Smooth muscle cell of the brain vasculature (primary cell): ENCODE results near the gene NT5DC3.
"Not testable (repeated sequence)": the region's sequence is repeated elsewhere in the genome, so short reads cannot be mapped to it uniquely, and the experiment has no call there.

Experiments
- DNase-seq: peaks from one replicate; pipeline ENCODE4 v3.0.0-alpha.2; 2012; ENCODE audit warnings: low read depth, low spot score

Gene NT5DC3

GRCh38 chr12:103855896-103856657 is 15.0 kb upstream of the NT5DC3 start:
- no peak for DNase-seq

GRCh38 chr12:103855036-103855712 is 14.1 kb upstream of the NT5DC3 start:
- DNase-seq, result no peak

GRCh38 chr12:103854372-103854973 is 13.4 kb upstream of the NT5DC3 start:
- DNase-seq, result no peak

- no peak for DNase-seq
Measured at GRCh38 chr12:103852498-103852997, 11.5 kb upstream of the NT5DC3 start.

DNA sequence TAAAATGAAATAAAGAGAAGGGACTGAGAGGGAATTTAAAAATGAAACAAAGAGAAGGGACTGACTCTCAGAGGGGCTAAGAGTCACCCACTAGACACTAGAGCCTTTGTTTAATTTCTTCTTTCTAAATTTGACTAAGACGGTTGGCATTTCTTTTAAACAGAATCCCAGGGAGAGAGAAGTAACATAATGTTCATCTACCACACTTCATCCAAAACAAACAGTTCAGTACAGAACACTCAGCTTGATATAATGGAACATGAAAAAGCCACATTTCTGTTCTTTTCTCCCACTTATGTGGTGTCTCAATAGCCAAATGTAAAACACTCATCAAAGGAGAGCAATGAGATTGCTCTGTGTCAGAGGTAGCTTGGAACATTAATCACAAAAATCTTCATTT is 10.1 kb upstream of the NT5DC3 start:
- DNase-seq, result no peak

- DNase-seq, result no peak
Measured at GRCh38 chr12:103850429-103850828, 9.4 kb upstream of the NT5DC3 start.

GRCh38 chr12:103848917-103849491 is 8.0 kb upstream of the NT5DC3 start:
- DNase-seq, result no peak

GRCh38 chr12:103848143-103848542 is 7.1 kb upstream of the NT5DC3 start:
- DNase-seq, result no peak

- no peak for DNase-seq
Measured at GRCh38 chr12:103846415-103846814, 5.4 kb upstream of the NT5DC3 start.

DNA sequence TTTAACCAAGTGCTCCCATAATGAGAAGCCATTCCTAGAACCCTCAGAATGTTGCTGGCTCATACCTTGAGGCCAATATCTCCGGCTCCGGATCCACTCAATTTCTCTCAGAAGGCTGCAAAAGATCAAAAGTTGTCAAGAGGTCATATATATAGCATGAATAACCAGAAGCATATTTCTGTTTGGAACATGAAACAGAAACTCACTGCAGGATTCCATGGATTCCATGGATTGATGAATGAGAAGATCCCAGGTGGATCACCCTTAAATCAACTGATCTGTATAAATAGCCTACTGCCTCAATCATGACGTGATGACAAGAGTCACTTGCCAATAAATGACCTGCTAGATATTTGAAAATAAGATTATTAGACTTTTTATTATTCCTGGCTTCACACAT is 3.3 kb upstream of the NT5DC3 start:
- DNase-seq, result no peak

DNA sequence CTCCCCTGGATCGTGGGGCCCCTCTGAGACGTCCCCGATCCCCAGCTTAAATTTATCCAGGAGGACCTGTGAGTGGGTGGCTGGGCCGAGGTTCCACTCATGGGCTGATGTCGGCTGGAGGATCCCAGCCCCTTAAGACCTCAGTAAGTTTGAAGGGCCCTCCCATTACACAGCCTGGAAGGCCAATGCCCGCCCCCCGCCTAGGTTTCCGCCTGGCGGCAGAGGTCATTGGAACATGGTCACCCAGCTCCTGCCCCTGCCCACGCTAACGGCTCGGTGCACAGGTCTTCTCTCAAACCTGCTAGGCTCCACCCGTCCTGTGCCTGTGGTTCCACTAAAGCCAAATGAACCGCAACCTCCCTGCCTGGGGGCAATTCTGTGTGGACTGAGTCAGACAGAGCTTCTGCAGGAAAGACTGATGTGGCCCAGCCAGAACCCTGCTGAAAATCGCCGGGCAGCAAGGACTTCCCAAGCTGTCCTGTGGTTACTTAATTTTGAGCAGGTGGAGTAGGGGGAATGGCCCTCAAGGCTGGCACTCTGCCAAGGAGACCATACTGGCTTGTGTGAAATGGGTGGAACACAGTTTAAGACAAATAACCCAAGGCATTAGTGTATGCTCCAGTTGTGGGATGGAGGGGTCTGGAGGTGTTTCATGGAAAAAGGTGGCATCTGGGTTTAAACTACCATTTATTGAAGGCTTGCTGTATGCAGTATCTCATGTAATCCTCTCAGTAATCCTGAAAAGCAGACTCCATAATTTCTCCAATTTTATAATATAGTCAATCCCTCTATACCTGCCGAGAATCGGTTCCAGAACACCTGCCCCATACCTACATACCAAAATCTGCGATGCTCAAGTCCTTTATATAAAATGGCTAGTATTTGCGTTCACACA is 903 bp upstream of the NT5DC3 start:
- peak; percentile 68 for DNase-seq

DNA sequence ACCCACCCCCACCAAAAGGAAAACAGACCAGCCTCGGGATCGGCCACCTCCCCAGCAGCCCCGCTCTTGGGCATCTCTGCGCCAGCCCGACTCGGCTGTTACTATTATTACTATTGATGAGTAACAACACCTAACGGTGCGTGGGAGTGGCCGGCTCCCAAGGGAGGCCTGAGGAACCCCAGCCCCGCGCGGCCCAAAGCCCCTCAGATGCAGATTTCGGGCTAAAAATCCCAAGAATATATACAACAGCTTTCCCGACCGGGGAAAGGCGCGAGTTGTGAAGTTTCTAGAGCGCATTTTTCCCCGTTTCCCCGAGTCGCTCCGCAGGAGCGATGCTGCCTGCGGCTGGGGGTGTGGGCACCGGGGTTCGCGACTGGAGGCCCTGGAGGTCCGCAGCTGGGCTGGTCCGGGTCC is 565 bp downstream of the NT5DC3 start:
- DNase-seq, result no peak

DNA sequence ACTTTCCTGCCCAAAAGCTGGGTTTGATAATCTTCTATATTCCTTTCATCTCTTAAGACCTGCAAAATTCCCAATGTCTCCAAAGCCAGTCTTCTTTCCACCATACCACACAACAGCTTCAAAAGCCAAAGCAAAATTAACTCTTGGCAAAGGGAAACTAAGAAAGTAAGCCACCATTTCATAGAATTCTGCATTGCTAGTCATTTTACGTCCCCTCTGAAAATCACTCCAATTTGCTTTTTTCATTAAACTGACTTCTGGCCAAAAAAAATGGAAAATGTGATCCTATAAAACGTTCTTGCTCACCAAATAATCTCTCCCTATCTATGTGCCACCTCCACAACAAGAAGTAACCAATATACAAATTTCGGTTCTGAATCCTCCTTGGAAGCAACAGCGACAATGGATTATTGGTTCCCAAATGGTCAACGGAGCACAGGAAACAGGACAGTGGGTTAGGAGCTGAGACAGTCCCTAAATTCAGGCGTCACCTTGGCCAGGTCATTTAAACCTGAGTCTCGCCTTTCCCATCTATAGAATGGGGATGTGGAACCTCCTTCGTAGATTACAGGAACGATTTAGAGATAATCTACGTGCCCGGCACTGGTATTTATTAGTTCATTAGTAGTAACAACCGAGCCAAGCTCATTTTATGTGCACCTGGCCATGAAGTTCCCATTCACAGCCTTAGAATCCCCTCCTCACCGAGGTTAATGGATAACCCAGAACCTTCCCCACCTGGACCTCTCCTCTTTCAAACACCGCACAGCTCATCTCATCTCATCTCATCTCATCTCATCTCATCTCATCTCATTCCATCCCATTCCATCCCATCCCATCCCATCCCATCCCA is 1.2 kb downstream of the NT5DC3 start:
- DNase-seq, result no peak

DNA sequence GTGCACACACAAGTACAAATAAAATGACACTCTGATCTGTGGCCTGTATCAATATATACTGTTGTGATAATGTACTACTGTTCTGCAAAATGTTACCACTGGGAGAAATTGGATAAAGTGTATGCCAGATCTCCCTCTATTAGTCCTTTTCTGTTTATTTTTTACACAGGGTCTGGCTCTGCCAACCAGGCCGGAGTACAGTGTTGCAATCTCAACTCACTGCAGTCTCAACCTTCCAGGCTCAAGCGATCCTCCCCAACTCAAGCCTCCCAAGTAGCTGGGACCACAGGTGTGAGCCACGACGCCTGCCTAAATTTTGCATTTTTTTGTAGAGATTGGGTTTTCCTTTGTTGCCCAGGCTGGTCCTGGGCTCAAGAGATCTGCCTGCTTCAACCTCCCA is 1.9 kb downstream of the NT5DC3 start:
- DNase-seq, result no peak

DNA sequence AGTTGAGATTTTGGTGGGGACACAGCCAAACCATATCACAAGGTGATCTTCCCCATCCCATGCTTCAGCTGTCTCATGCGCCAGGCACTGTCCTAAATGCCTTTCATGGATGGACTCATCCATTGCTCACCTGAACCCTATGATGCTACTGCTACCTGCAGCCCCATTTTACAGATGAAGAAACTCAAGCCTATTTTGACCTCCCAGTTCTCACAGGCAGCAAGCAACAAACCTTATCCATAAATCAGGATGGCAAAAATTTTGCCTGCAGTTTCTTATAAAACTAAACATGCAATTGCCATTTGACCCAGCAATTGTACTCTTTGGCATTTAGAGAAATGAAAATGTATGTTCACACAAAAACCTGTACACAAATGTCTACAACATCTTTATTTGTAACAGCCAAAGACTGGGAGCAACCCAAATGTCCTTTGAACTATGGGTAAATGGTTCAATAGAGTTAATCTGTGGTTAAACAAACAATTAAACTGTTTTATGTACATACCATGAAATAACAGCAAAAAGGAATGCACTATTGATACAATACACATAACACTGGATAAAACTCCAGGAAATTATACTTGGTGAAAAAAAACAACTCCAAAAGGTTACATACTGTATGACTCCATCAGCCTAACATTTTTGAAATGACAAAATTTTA is 2.6 kb downstream of the NT5DC3 start:
- DNase-seq, result no peak

- no peak for DNase-seq
Measured at GRCh38 chr12:103836345-103836744, 4.7 kb downstream of the NT5DC3 start.

DNA sequence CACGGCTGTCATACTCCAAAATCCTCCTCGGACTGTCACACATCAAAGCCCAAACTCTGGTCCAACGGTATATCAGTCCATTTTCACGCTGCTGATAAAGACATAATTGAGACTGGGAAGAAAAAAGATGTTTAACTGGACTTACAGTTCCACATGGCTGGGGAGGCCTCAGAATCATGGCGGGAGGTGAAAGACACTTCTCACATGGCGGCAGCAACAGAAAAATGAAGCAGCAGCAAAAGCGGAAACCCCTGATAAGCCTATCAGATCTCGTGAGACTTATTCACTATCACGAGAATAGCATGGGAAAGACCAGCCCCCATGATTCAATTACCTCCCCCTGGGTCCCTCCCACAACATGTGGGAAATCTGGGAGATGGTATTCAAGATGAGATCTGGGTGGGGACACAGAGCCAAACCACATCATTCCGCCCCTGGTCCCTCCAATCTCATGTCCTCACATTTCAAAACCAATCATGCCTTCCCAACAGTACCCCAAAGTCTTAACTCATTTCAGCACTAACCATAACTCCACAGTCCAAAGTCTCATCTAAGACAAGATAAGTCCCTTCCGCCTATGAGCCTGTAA is 5.2 kb downstream of the NT5DC3 start:
- DNase-seq, result not testable (repeated sequence)

- DNase-seq, result no peak
Measured at GRCh38 chr12:103834942-103835341, 6.1 kb downstream of the NT5DC3 start.

- no peak for DNase-seq
Measured at GRCh38 chr12:103833891-103834290, 7.1 kb downstream of the NT5DC3 start.
